K562 (cell line): ENCODE results near the gene TADA1. TPM values are rescaled to one million over a fixed set of nuclear protein-coding genes. Genes with fewer than 3 reads are reported as not detected.

Source experiments
- ATAC-seq: fragments of 200-7000 bp; cut with Tn5 transposase; 3 replicates; pipeline ENCODE4 v1.9.1; 2020; ENCODE audit warnings: moderate library complexity
- BruUV-seq: library from RNA; stranded (reverse); fragments of 400-500 nt; replicated peaks from 2 replicates; lab custom pipeline; 2021; lab: Mats Ljungman, UMichigan
- CTCF ChIA-PET: fragments of 300-600 bp; formaldehyde crosslinking; extraction: SDS; loops from one replicate; lab custom pipeline; 2021; ENCODE audit warnings: low intra/inter-chr PET ratio; lab: Yijun Ruan, JAX
- POLR2A ChIA-PET: fragments of 300-600, 350-650 bp; sonication (Branson Sonifier 250); formaldehyde crosslinking; extraction: SDS; loops from one replicate; lab custom pipeline; 2021; ENCODE audit warnings: antibody characterized with exemption, inconsistent platforms; lab: Yijun Ruan, JAX
- DNase-seq, 4 experiments: peaks; one replicate each; pipeline versions ENCODE4 v3.0.0 to v3.0.0-alpha.2; 2011 to 2018; ENCODE audit warnings: low spot score in 3 of 4, mixed read lengths in 3 of 4; ENCODE audit errors: extremely low read depth in 1 of 4
- FAIRE-seq: peaks from 2 replicates; lab custom pipeline; 2011; peaks lifted over from hg19 to GRCh38; lab: Jason Lieb, UNC
- H2AFZ ChIP-seq: 2 replicates; pipeline ENCODE4 v1.6.0; 2011; ENCODE audit warnings: low read depth, low read length, control low read depth, inconsistent platforms
- H3K27ac ChIP-seq: fragments of 200-600 bp; 3 replicates; pipeline ENCODE4 v1.8.0; 2011; ENCODE audit warnings: low read depth, mild to moderate bottlenecking, control low read depth, inconsistent platforms, low read length, moderate library complexity, mixed read lengths; ENCODE audit errors: extremely low read depth
- H3K27me3 ChIP-seq, 2 experiments: fragments of 300-600 bp in 1 of 2; 2 replicates in 1 of 2; 3 replicates in 1 of 2; pipeline versions ENCODE4 v1.6.0 to v1.8.0; 2011; ENCODE audit warnings: inconsistent platforms in 2 of 2, low read length in 2 of 2, mild to moderate bottlenecking in 1 of 2, mixed read lengths in 1 of 2, moderate library complexity in 1 of 2; ENCODE audit not compliant: control insufficient read depth in 2 of 2, insufficient read depth in 2 of 2
- H3K36me3 ChIP-seq: fragments of 300-600 bp; 3 replicates; pipeline ENCODE4 v1.8.0; 2011; ENCODE audit warnings: mild to moderate bottlenecking, low read length, inconsistent platforms; ENCODE audit not compliant: control insufficient read depth, insufficient read depth
- H3K4me1 ChIP-seq, 2 experiments: fragments of 200-600 bp in 1 of 2; replicated peaks in 1 of 2; 2 replicates in 1 of 2; 3 replicates in 1 of 2; pipeline versions ENCODE4 v1.5.1 to v1.8.0; 2011; ENCODE audit warnings: inconsistent platforms in 2 of 2, low read length in 2 of 2, mild to moderate bottlenecking in 1 of 2, mixed read lengths in 1 of 2, moderate library complexity in 1 of 2; ENCODE audit not compliant: control insufficient read depth in 2 of 2, insufficient read depth in 2 of 2
- H3K4me2 ChIP-seq: 2 replicates; pipeline ENCODE4 v1.6.1; 2011; ENCODE audit warnings: low read length, control low read depth, inconsistent platforms, mixed read lengths; ENCODE audit not compliant: insufficient read depth
- H3K4me3 ChIP-seq: fragments of 200-600 bp; sonication (generic), shearing (Covaris generic); 2 replicates; pipeline ENCODE4 v1.5.1; 2016; ENCODE audit warnings: control low read depth, inconsistent platforms
- H3K79me2 ChIP-seq: fragments of 200-600 bp; 3 replicates; pipeline ENCODE4 v1.8.0; 2011; ENCODE audit warnings: low read length, inconsistent platforms; ENCODE audit not compliant: control insufficient read depth, insufficient read depth
- H3K9ac ChIP-seq, 2 experiments: 2 replicates each; pipeline versions ENCODE4 v1.6.0 to v1.6.1; 2011; ENCODE audit warnings: low read depth in 2 of 2, low read length in 2 of 2, control low read depth in 1 of 2, inconsistent platforms in 1 of 2, mild to moderate bottlenecking in 1 of 2, mixed read lengths in 1 of 2; ENCODE audit not compliant: insufficient read depth in 1 of 2
- H3K9me1 ChIP-seq: one replicate; pipeline ENCODE4 v1.6.0; 2011; ENCODE audit warnings: inconsistent platforms, mild to moderate bottlenecking, low read length, moderate library complexity; ENCODE audit not compliant: control insufficient read depth, insufficient read depth
- H3K9me3 ChIP-seq: replicated peaks from 2 replicates; pipeline ENCODE4 v1.5.1; 2011; ENCODE audit warnings: low read depth, low read length, inconsistent platforms; ENCODE audit not compliant: control insufficient read depth, insufficient read depth
- H4K20me1 ChIP-seq: replicated peaks from 2 replicates; pipeline ENCODE4 v1.6.1; 2011; ENCODE audit warnings: low read length, inconsistent platforms, mixed read lengths; ENCODE audit not compliant: control insufficient read depth, insufficient read depth
- CBFA2T2 ChIP-seq: fragments of 450-650 bp; conservative IDR thresholded peaks from 2 replicates; pipeline ENCODE4 v1.6.1; 2017; ENCODE audit warnings: mild to moderate bottlenecking
- CBFA2T3 ChIP-seq: fragments of 450-650 bp; IDR thresholded peaks from 2 replicates; pipeline ENCODE4 v1.6.1; 2017
- COPS2 ChIP-seq: fragments of 450-650 bp; conservative IDR thresholded peaks from 2 replicates; pipeline ENCODE4 v1.6.1; 2016; ENCODE audit warnings: mild to moderate bottlenecking, moderate library complexity
- HBP1 ChIP-seq: fragments of 450-650 bp; formaldehyde crosslinking; IDR thresholded peaks from 2 replicates; pipeline ENCODE4 v1.4.0; 2022; ENCODE audit warnings: missing genetic modification characterization
- NCOR1 ChIP-seq: fragments of 450-650 bp; IDR thresholded peaks from 2 replicates; pipeline ENCODE4 v1.6.1; 2016; ENCODE audit warnings: mild to moderate bottlenecking, moderate library complexity
- PREB ChIP-seq: sonication (generic); formaldehyde crosslinking; IDR thresholded peaks from 2 replicates; pipeline ENCODE4 v1.8.1; 2023; ENCODE audit warnings: mild to moderate bottlenecking, missing genetic modification reagents
- PURB ChIP-seq: sonication (generic); formaldehyde crosslinking; IDR thresholded peaks from 2 replicates; pipeline ENCODE4 v1.9.0; 2021; ENCODE audit warnings: low read depth, mild to moderate bottlenecking, missing genetic modification reagents
- RAD21 ChIP-seq, 2 experiments: fragments of 250-450 bp in 1 of 2; fragments of 450-650 bp in 1 of 2; sonication (Bioruptor Pico) in 1 of 2; formaldehyde crosslinking in 1 of 2; IDR thresholded peaks in 1 of 2; conservative IDR thresholded peaks in 1 of 2; 2 replicates each; pipeline versions ENCODE4 v1.4.0 to v1.8.0; 2020 to 2022; ENCODE audit warnings: mild to moderate bottlenecking in 2 of 2, moderate library complexity in 1 of 2
- SOX6 ChIP-seq: fragments of 450-650 bp; IDR thresholded peaks from 2 replicates; pipeline ENCODE4 v1.6.1; 2014; ENCODE audit warnings: mild to moderate bottlenecking
- TFAP4 ChIP-seq: sonication (generic); formaldehyde crosslinking; IDR thresholded peaks from 2 replicates; pipeline ENCODE4 v1.8.0; 2022; ENCODE audit warnings: missing genetic modification reagents, mild to moderate bottlenecking, moderate library complexity, borderline replicate concordance
- ZNF24 ChIP-seq: fragments of 450-650 bp; IDR thresholded peaks from 2 replicates; pipeline ENCODE4 v1.6.1; 2016
- ZNF280B ChIP-seq: fragments of 250-450 bp; sonication (Bioruptor Pico); IDR thresholded peaks from 2 replicates; pipeline ENCODE4 v1.5.1; 2021; ENCODE audit warnings: mild to moderate bottlenecking
- WGBS: fragments of 100-300 bp; shearing (Covaris generic); methylation state at CpG from one replicate; pipeline ENCODE4 v1.1.6; 2016; ENCODE audit warnings: low coverage, mixed read lengths; ENCODE audit not compliant: insufficient coverage; ENCODE audit errors: missing lambda C conversion rate; 5-methylcytosine and 5-hydroxymethylcytosine counted together
- in situ Hi-C: fragments of 300-500 bp; cut with MboI; formaldehyde crosslinking; loops from 4 replicates; pipeline ENCODE4 v1.15.0; 2018; ENCODE audit warnings: inconsistent platforms, mixed read lengths
- intact Hi-C: fragments of 100-400 bp; cut with micrococcal nuclease; formaldehyde crosslinking; loops from 2 replicates; pipeline ENCODE4 v1.14.2; 2022
- polyA plus RNA-seq, 8 experiments: library from polyadenylated mRNA; depleted of rRNA in 4 of 8; stranded (reverse) in 5 of 8; unstranded in 3 of 8; fragments of >200 nt; fragmentation: Nextera tagmentation in 2 of 8; fragmentation: Illumina TruSeq in 1 of 8; extraction: Ambion mirVana in 2 of 8; extraction: Trizol in 1 of 8; gene quantifications; 2 replicates each; pipeline versions ENCODE4 v1.2.1 to v1.2.3, GENCODE V29; 2011 to 2014; ENCODE audit warnings: inconsistent platforms in 1 of 8, missing spikeins in 1 of 8
- total RNA-seq, 7 experiments: library from RNA; depleted of rRNA in 6 of 7; stranded (reverse); fragments of >200 nt in 6 of 7; fragmentation: Illumina TruSeq in 2 of 7; extraction: Trizol in 2 of 7; gene quantifications; 2 replicates each; pipeline versions ENCODE4 v1.2.1 to v1.2.3, GENCODE V29; 2011 to 2021; ENCODE audit warnings: low replicate concordance in 1 of 7

Gene TADA1
- total and polyA plus RNA-seq, 9 of the 15 experiments (the other 6 are each of a cell fraction or from before 2014, with no cell fraction given) = 15.9 to 76.5 (median 28.7) TPM

- no peaks in the 10 kb centered on the region for H3K79me2 ChIP-seq
- H3K4me1 ChIP-seq = no peaks in the 10 kb centered on the region
- FAIRE-seq (no peak), DNase-seq (no peak), ATAC-seq (no peak)
- TF ChIP-seq ZNF24 (no peak), SOX6 (peak; percentile 61; the same call in 1 of the 2 replicates), NCOR1 (0 out of 2 replicates have a peak, but pooled peaks have one; percentile 7), CBFA2T3 (peak; percentile 41), CBFA2T2 (0 out of 2 replicates have a peak, but pooled peaks have one; percentile 18), PURB (CRISPR knock-in tag) (no peak)
- in situ Hi-C loops (no loop called here), intact Hi-C loops (no loop called here)
- H3K36me3 ChIP-seq = no peaks in the 10 kb centered on the region
- H3K9ac ChIP-seq = no peak overlapping the region
- H3K9me1 ChIP-seq = no peaks in the 10 kb centered on the region
- POLR2A ChIA-PET = interaction anchor here (0.7 kb wide), 1 partner anchor 12 kb away, joined by 3 read pairs; no protein-coding TSS in a partner anchor
- H4K20me1 ChIP-seq = no peaks in the 10 kb centered on the region
- H3K4me3 ChIP-seq = no peak overlapping the region
- no peak overlapping the region for H3K27ac ChIP-seq
- no peak overlapping the region for H2AFZ ChIP-seq
- WGBS = 1% methylated on average over 4 of the region's 4 CpGs
- BruUV-seq = no TSS peak
- peaks cover 4 to 8% of the 10 kb centered on the region in 2 experiments; a peak in 3 of 5 replicates for H3K27me3 ChIP-seq
- no peaks in the 10 kb centered on the region for H3K9me3 ChIP-seq
- CTCF ChIA-PET = no interaction called here
- H3K4me2 ChIP-seq = no peak overlapping the region
Measured at GRCh38 chr1:166895766-166896165, 19.7 kb upstream of the TADA1 start.

GRCh38 chr1:166889776-166890175, 13.7 kb upstream of the TADA1 start:
- Histone ChIP-seq H4K20me1 (no peaks in the 10 kb centered on the region), H3K79me2 (no peaks in the 10 kb centered on the region), H3K9me3 (no peaks in the 10 kb centered on the region), H3K36me3 (no peaks in the 10 kb centered on the region), H3K4me1 (no peaks in the 10 kb centered on the region), H3K27ac (no peak overlapping the region), H3K9me1 (no peaks in the 10 kb centered on the region), H2AFZ (no peak overlapping the region), H3K27me3 (peaks cover 28 to 30% of the 10 kb centered on the region in 2 experiments), H3K9ac (no peak overlapping the region), H3K4me2 (no peak overlapping the region), H3K4me3 (no peak overlapping the region)
- intact Hi-C loops (no loop called here), in situ Hi-C loops (loop anchor here (10.0 kb wide), 1 partner anchor 555 kb away; no protein-coding TSS in a partner anchor)
- no TSS peak for BruUV-seq
- ATAC-seq = no peak
- FAIRE-seq = no peak
- ChIA-PET CTCF (no interaction called here), POLR2A (no interaction called here)
- no peak for DNase-seq
- TF ChIP-seq ZNF280B (CRISPR knock-in tag) = no peak
- TF ChIP-seq TFAP4 (CRISPR knock-in tag) = no peak
- no peak for TF ChIP-seq COPS2
- TF ChIP-seq RAD21 (CRISPR knock-in tag; conservative IDR thresholded peaks at IDR 0.05 in 1 of 2, IDR thresholded peaks at IDR 0.05 in 1 of 2) = no peak
- TF ChIP-seq PREB (CRISPR knock-in tag) = no peak
- no peak for TF ChIP-seq HBP1 (CRISPR knock-in tag)
